PFSK-1 (cell line): ENCODE results near the gene RIOK3.

ENCODE experiments used
- POLR2AphosphoS5 ChIP-seq: IDR thresholded peaks from 2 replicates; pipeline ENCODE4 v1.6.1; 2012; ENCODE audit warnings: low read depth, mild to moderate bottlenecking, control low read depth, low read length, moderate library complexity
- REST ChIP-seq, 2 experiments: IDR thresholded peaks; 2 replicates each; pipeline versions ENCODE4 v1.6.1 to v1.8.0; 2011 to 2012; ENCODE audit warnings: low read depth in 2 of 2, low read length in 2 of 2, control low read depth in 1 of 2, inconsistent platforms in 1 of 2, mild to moderate bottlenecking in 1 of 2, moderate library complexity in 1 of 2; ENCODE audit not compliant: insufficient read depth in 1 of 2

DNA sequence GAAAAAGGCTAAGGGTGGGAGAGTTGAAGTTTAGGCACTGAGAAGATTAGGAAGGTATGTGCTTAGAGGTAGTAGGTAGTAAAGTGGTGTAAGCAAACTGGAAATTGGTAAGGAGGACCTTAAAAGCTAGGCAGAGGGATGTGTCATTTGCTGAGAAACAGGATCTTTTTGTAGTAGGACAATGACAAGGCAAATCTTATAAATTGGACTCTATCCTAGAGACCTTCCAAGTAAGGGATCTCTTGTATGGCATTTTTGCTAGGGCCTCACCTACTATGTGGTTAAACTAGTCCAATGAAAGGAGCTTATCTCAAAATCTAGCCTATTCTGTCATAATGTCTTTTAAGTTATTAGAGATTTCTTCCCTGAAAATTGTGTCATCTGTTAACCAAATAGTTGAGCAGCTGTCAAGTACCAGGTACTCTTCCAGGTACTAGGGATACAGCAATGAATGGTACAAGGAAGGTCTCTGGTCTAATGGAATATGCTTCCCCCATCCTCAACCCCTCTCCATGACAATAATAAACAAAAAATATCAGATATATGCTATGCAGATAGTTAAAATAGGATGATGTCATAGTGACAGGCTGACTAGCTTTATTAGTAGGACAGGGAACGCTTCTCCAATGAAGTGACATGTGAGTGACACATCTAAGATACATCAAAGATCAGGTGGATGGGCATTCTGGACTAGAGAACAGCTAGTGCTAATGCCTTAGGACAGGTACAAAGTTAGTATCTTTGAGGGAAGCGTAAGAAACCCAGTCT lies 17.7 kb downstream of the RIOK3 start:
- no peak for TF ChIP-seq REST (IDR thresholded peaks at IDR 0.05; ENCODE audit: insufficient read depth in 1 of 2, low read depth in 2 of 2, low read length in 2 of 2)
- TF ChIP-seq POLR2AphosphoS5: no peak
